Hepatocyte (in vitro differentiated cells): ENCODE results near the gene IRF7. TPM values are rescaled to one million over a fixed set of nuclear protein-coding genes. Genes with fewer than 3 reads are reported as not detected.

Experiments used
- DNase-seq: peaks from one replicate; pipeline ENCODE4 v3.0.0-alpha.2; 2016; ENCODE audit warnings: low spot score
- H2AFZ ChIP-seq: fragments of 200-600 bp; sonication (generic); 2 replicates; pipeline ENCODE4 v1.6.0; 2016; ENCODE audit warnings: antibody characterized with exemption, mild to moderate bottlenecking
- H3K27ac ChIP-seq: fragments of 200-600 bp; sonication (generic); 2 replicates; pipeline ENCODE4 v1.5.1; 2016; ENCODE audit warnings: mild to moderate bottlenecking
- H3K27me3 ChIP-seq: fragments of 200-600 bp; sonication (generic); 2 replicates; pipeline ENCODE4 v1.6.1; 2016
- H3K36me3 ChIP-seq: fragments of 200-600 bp; sonication (generic); replicated peaks from 2 replicates; pipeline ENCODE4 v1.5.1; 2016; ENCODE audit warnings: low read depth; ENCODE audit not compliant: insufficient read depth
- H3K4me1 ChIP-seq: fragments of 200-600 bp; sonication (generic); 2 replicates; pipeline ENCODE4 v1.5.1; 2016; ENCODE audit warnings: mild to moderate bottlenecking, moderate library complexity; ENCODE audit not compliant: insufficient read depth
- H3K4me2 ChIP-seq: fragments of 200-600 bp; sonication (generic); 2 replicates; pipeline ENCODE4 v1.6.0; 2016
- H3K4me3 ChIP-seq: fragments of 200-600 bp; sonication (generic); 2 replicates; pipeline ENCODE4 v1.5.1; 2016; ENCODE audit warnings: mild to moderate bottlenecking
- H3K79me2 ChIP-seq: fragments of 200-600 bp; sonication (generic); 2 replicates; pipeline ENCODE4 v1.6.0; 2017; ENCODE audit warnings: mild to moderate bottlenecking
- H3K9me2 ChIP-seq: fragments of 200-600 bp; sonication (generic); replicated peaks from 2 replicates; pipeline ENCODE4 v1.6.0; 2017; ENCODE audit warnings: mild to moderate bottlenecking; ENCODE audit not compliant: insufficient read depth
- H3K9me3 ChIP-seq: fragments of 200-600 bp; sonication (generic); 2 replicates; pipeline ENCODE4 v1.5.1; 2016; ENCODE audit warnings: low read depth, mild to moderate bottlenecking
- H4K20me1 ChIP-seq: fragments of 200-600 bp; sonication (generic); 2 replicates; pipeline ENCODE4 v1.6.0; 2016; ENCODE audit warnings: mild to moderate bottlenecking; ENCODE audit not compliant: insufficient read depth, poor library complexity, severe bottlenecking
- CTCF ChIP-seq: fragments of 200-600 bp; sonication (generic); IDR thresholded peaks from 2 replicates; pipeline ENCODE4 v1.5.1; 2016; ENCODE audit warnings: antibody characterized with exemption, mild to moderate bottlenecking; ENCODE audit not compliant: poor library complexity
- EZH2 ChIP-seq: fragments of 200-600 bp; sonication (generic); IDR thresholded peaks from 2 replicates; pipeline ENCODE4 v1.6.1; 2016; ENCODE audit warnings: antibody characterized with exemption, mild to moderate bottlenecking, borderline replicate concordance
- EZH2phosphoT487 ChIP-seq: fragments of 200-600 bp; sonication (generic); IDR thresholded peaks from one replicate; pipeline ENCODE4 v1.6.1; 2018; ENCODE audit warnings: antibody characterized with exemption, mild to moderate bottlenecking, low read depth, moderate library complexity; ENCODE audit not compliant: unreplicated experiment, severe bottlenecking
- WGBS: methylation state at CpG from one replicate; pipeline ENCODE4 v1.1.6; 2016; ENCODE audit warnings: low lambda C conversion rate; ENCODE audit errors: missing lambda C conversion rate; 5-methylcytosine and 5-hydroxymethylcytosine counted together
- polyA plus RNA-seq: library from polyadenylated mRNA; unstranded; fragments of >200 nt; fragmentation: Nextera tagmentation; extraction: Ambion mirVana; gene quantifications from 2 replicates; pipeline ENCODE4 v1.2.1, GENCODE V29; 2016
- total RNA-seq: library from RNA; depleted of rRNA; stranded (reverse); fragments of >200 nt; gene quantifications from 2 replicates; pipeline ENCODE4 v1.2.3, GENCODE V29; 2014

Gene IRF7
- total and polyA plus RNA-seq, 2 experiments from 2014 or later = 10.4 to 24.6 TPM

- Histone ChIP-seq H3K4me2 (peak overlapping the region; percentile 94), H3K4me1 (peaks cover 14% of the 10 kb centered on the region), H3K4me3 (no peak overlapping the region), H3K9me3 (no peaks in the 10 kb centered on the region), H4K20me1 (peaks cover 23% of the 10 kb centered on the region), H2AFZ (no peak overlapping the region), H3K36me3 (no peaks in the 10 kb centered on the region), H3K79me2 (no peaks in the 10 kb centered on the region), H3K27me3 (no peaks in the 10 kb centered on the region), H3K9me2 (no peaks in the 10 kb centered on the region), H3K27ac (peak overlapping the region; percentile 97)
- TF ChIP-seq EZH2phosphoT487 (no peak), CTCF (no peak), EZH2 (no peak)
- 92% methylated on average over 8 of the region's 14 CpGs for WGBS
- DNase-seq = no peak
Observed at GRCh38 chr11:614021-614622, 1.6 kb downstream of the IRF7 start.

- Histone ChIP-seq H3K36me3 (no peaks in the 10 kb centered on the region), H3K79me2 (no peaks in the 10 kb centered on the region), H3K4me2 (no peak overlapping the region), H3K9me2 (no peaks in the 10 kb centered on the region), H3K9me3 (no peaks in the 10 kb centered on the region), H3K27ac (peak overlapping the region; percentile 51), H3K27me3 (no peaks in the 10 kb centered on the region), H4K20me1 (peaks cover 23% of the 10 kb centered on the region), H3K4me3 (no peak overlapping the region), H2AFZ (no peak overlapping the region), H3K4me1 (peaks cover 14% of the 10 kb centered on the region)
- 77% methylated on average over 19 of the region's 36 CpGs for WGBS
- TF ChIP-seq EZH2 (no peak), EZH2phosphoT487 (no peak), CTCF (no peak)
- DNase-seq = peak; percentile 89
Observed at GRCh38 chr11:613369-613968, 2.3 kb downstream of the IRF7 start.

GRCh38 chr11:612961-613300, 2.8 kb downstream of the IRF7 start:
- H3K4me3 ChIP-seq = no peak overlapping the region
- no peaks in the 10 kb centered on the region for H3K79me2 ChIP-seq
- no peak overlapping the region for H3K4me2 ChIP-seq
- no peaks in the 10 kb centered on the region for H3K36me3 ChIP-seq
- H3K27ac ChIP-seq = no peak overlapping the region
- H3K27me3 ChIP-seq = no peaks in the 10 kb centered on the region
- H4K20me1 ChIP-seq = peaks cover 23% of the 10 kb centered on the region
- DNase-seq = no peak
- whole genome bisulfite sequencing = 99% methylated on average over 10 of the region's 10 CpGs
- no peaks in the 10 kb centered on the region for H3K9me2 ChIP-seq
- peaks cover 14% of the 10 kb centered on the region for H3K4me1 ChIP-seq
- no peaks in the 10 kb centered on the region for H3K9me3 ChIP-seq
- no peak overlapping the region for H2AFZ ChIP-seq
- TF ChIP-seq EZH2 = no peak
- TF ChIP-seq EZH2phosphoT487 = no peak
- no peak for TF ChIP-seq CTCF
